ENCODE results near the gene KLF3.
A peak's percentile ranks its signal among the peaks of the same experiment; 100 is the strongest.

The KLF3 gene

DNA sequence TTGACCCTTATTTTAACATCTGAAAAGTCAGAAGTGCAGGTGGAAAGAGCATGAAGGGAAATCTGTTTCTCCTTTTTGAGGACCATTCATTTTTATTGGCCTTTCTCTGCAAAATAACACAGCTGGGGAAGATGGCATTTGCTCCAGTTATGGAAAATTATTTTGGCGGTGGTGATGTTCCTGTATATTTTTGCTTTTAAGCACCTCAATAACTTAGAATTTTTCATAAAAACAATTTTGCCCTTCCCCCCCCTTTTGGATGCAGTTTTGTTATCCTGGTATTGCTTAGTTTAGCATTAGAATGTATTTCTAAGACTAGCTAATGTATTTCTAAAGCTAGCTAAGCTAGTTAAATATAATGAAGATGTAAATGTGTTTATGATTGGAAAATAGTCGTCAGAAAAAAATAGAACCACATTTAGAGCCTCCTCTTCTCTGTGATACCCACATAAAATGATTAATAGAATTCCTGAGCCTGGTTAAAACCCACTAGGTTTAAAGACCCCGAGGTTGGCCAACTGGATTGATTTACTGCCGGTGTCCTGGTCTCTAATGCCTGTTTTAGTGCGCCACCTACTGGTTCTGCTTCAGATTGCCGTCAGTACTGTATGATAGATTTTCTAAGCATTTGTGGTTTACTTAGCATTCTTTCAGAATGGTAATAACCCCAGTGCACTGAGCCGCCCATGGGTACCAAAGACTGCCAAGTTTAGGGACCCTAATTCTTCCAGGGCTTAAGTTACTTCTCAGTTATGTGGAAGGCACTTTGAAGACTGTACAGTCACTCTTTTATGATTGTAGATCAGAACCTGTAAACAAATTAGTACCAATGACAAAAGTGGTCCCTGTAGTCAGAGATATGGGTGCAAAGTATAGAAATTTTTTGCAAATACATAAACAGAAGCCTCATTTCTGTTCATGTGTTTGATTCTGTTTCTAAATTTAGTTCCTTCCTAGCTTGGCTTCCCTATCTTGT lies 11.4 kb downstream of the KLF3 start:
- DNase-seq = peak; percentile 89

DNA sequence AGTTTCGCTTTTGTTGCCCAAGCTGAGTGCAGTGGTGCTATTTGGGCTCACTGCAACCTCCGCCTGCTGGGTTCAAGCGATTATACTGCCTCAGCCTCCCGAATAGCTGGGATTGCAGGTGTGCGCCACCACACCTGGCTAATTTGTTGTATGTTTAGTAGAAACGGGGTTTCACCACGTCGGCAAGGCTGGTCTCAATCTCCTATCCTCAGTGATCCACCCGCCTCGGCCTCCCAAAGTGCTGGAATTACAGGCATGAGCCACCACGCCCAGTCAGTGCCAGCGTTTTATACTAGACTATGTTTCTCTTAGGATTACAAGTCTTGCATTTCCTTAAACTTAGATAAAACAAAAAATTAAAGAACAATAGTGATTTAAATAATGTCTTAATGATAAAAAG lies 13.0 kb downstream of the KLF3 start:
- DNase-seq = no peak

DNA sequence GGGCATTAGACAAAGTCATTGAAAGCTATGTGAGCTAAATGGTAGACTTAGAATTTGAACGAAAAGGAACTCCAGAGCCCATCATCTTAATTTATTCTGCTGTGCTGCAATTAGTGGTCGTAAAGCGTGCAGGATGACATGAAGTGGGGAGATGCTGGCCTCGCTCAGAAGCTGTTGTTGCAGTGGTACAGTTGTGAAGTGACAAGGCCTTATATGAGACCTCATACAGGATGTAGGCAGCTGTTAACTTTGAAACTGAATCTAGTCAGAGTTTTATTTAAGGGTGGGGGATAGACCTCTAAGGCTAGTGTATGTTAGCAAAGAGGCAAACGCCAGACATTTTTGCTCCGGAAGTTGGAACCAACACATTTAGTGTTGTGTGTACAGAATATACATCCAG lies 13.4 kb downstream of the KLF3 start:
- no peak for DNase-seq

DNA sequence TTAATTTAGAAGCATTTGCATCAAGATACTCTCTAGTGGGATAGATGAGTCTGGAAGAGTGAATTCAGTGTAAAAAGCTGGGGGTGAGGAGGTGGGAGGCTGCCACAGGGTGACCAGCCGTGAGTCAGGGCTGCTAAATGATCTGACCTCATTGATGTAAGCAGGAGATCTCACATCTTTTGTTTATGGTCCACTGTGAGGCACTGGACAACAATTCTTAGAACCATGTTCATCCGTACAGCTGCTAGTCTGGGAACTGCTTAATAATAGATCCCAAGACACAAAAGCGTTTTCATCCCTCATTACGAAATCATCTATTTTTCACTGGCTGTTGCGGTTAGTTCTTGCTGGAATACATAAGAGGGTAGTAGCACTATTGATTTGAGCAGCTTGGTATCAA lies 14.1 kb downstream of the KLF3 start:
- DNase-seq = no peak

DNA sequence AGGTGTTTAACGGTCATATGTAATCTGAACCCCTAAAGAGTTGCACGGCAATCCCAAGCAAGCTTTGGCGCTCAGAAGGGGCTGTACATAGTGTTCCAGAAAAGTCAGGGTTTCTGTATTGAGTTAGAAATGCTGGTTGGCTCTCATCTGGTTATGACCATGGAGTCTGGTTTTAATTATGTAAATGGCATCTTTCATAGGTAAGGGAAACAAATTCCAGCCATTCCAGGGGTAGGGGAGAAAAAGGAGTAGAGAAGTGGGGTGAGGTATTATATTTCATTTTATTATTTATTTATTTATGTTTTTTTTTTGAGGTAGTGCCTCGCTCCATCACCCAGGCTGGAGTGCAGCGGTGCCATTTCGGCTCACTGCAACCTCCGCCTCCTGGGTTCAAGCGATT lies 15.9 kb downstream of the KLF3 start:
- no peak for DNase-seq

GRCh38 chr4:38681281-38681991 lies 17.4 kb downstream of the KLF3 start:
- no peak for DNase-seq

GRCh38 chr4:38682336-38682735 lies 18.3 kb downstream of the KLF3 start:
- no peak for DNase-seq

DNA sequence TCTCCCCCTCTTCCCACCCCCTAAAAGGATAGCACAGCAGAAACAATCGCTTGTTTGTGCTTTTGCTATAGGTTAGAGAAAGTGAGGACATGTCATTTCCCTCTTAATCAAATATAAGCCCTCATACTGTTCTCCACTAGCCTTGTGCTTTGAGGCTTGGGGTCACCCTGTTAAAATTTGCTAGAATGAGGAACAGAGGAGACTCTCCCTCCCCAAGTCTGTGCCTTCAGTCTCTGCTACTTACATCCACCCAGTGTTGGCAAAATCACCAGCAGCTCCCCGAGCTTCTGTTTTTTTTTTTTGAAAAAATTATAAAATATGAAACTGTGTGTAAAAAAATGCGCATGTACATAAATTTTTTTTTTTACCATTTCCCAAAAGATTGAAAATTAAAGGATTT lies 19.3 kb downstream of the KLF3 start:
- DNase-seq = no peak

- no peak for DNase-seq
Observed at GRCh38 chr4:38684271-38684670, 20.3 kb downstream of the KLF3 start.

- no peak for DNase-seq
Observed at GRCh38 chr4:38684951-38685844, 21.2 kb downstream of the KLF3 start.

DNA sequence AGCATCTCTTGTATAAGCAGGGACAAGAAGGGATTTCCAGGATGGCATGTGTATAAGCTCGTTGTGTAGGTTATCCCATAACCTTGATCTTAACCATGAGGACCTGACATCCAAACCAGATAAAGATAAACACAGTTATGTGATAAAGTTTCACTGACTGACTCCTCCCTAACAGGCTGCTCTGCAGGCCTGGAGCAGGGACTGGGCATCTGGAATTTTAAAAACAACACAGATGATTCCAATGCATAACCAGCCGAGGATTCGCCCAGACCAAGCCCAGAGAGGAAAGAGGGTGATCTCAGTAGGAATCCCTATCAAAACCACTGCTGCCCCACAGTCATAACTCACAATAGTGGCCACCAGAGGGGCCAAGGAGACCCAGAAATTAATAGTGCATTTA lies 22.7 kb downstream of the KLF3 start:
- no peak for DNase-seq

GRCh38 chr4:38687571-38688011 lies 23.6 kb downstream of the KLF3 start:
- peak; percentile 19 for DNase-seq

DNA sequence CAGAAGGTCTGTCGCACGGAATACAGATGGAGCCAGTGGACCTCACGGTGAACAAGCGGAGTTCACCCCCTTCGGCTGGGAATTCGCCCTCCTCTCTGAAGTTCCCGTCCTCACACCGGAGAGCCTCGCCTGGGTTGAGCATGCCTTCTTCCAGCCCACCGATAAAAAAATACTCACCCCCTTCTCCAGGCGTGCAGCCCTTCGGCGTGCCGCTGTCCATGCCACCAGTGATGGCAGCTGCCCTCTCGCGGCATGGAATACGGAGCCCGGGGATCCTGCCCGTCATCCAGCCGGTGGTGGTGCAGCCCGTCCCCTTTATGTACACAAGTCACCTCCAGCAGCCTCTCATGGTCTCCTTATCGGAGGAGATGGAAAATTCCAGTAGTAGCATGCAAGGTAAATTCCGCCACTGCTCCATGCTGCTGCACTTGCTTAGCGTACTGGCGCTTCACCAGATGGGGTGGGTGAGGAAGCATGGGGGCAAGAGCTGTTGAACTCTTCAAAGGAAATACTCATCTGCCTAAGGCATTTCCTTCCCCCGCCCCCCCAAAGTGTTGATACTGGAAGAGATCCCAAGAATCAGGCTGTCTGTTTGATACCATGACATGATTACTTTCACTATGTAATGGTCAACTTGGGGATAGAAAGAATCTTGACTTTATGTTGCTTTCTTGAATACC lies 24.8 kb downstream of the KLF3 start:
- no peak for DNase-seq

- DNase-seq = no peak
Observed at GRCh38 chr4:38691251-38692008, 27.4 kb downstream of the KLF3 start.

DNA sequence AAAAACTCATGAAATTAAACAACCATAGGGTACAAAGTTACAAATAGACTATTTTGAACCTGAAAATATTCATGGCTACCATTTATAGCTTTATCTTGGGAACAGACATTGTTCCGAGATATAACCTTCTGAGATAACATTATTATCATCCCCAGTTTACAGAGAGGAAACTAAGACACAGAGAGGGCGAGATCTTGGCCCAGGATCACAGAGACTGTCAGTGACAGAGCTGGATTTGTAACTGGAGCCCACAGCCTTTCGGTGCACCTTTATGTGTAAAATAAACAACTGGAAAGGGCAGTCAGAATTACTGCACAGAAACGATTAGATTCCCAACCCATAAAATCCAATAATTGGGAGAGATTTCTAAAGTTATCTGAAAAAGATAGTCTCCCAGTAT lies 28.4 kb downstream of the KLF3 start:
- no peak for DNase-seq

DNA sequence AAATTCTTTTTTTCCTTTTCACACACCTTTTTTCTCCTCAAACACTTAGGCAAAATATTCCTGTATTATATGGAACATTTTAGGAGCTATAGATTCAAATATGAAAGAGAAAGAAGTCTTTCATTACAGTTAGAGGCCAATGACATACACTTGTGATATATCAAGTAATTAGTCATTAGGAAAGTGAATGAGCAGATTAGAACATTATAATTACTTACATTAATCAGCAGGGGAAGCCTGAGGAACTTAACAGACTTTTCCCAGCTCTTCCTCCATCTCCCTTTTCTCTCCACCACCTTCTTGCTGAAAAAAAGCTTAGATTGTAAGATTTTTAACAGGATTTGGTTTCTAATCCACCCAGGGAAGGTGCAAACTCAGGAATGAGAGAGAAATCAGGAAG lies 29.6 kb downstream of the KLF3 start:
- no peak for DNase-seq

DNA sequence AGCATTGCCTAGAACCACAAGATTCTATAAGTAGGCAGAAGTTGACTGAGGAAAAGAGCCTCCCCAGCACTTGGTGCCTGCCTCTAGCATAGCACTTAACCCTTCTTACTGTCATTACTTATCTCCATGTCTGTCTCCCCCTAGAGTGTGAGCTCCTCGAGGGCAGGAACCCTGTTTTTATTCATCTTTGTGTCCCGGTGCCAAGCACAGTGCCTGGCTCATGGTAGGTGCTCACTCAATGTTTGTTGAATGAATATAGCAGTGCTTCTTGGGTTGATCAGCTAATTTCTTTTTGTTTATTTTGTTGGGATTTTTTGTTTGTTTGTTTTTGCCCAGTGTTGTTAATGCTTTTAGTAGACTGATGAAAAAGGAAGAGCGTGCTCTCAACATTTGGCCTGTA lies 30.3 kb downstream of the KLF3 start:
- no peak for DNase-seq

DNA sequence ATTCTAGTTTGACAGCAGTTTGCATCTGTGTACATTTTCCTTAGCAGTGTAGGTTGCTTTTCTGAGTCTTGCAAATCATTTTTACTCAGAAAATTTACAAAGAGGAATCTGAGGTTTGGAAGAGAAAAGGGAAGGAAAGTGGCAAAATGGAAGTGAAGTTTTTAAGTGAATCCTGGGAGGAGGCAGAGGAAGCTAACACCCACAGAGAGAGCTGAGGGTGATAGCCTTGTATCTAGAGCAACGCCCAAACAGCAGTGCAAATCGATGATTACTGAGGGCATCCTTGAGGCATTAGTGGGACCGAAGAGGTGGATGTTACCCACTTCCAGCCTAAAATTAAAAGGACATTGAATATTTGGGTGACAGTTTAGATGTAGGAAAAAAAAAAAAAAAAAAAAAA lies 31.8 kb downstream of the KLF3 start:
- no peak for DNase-seq

GRCh38 chr4:38696697-38697096 lies 32.7 kb downstream of the KLF3 start:
- peak; percentile 24 for DNase-seq

GRCh38 chr4:38698176-38698575 lies 34.2 kb downstream of the KLF3 start:
- DNase-seq = no peak

GRCh38 chr4:38699112-38699511 lies 35.1 kb downstream of the KLF3 start:
- DNase-seq = no peak

GRCh38 chr4:38703635-38704034 lies 39.6 kb downstream of the KLF3 start:
- DNase-seq = no peak
